ENCODE results near the gene NFE2L3. TPM values are rescaled to one million over a fixed set of nuclear protein-coding genes. Genes with fewer than 3 reads are reported as not detected.
A peak's percentile ranks its signal among the peaks of the same experiment; 100 is the strongest.

The NFE2L3 gene
- total and polyA plus RNA-seq, 4 donors: 4.0 to 12.5 (median 8.7) TPM

GRCh38 chr7:26202019-26202990 lies 50.3 kb downstream of the NFE2L3 start:
- peaks cover 4% of the 10 kb centered on the region for H3K4me1 ChIP-seq (ENCODE audit: control insufficient read depth, insufficient read depth, low read length)
- peak in 4 of 6 donors; percentile 35 to 75 (median 64) for DNase-seq (ENCODE audit: low read depth in 4 of 6, low spot score in 6 of 6)
- H3K4me3 ChIP-seq (ENCODE audit: low read depth, low read length): peak overlapping the region; percentile 100
- H3K36me3 ChIP-seq (ENCODE audit: control insufficient read depth, insufficient read depth, low read length): peaks cover 12% of the 10 kb centered on the region
- no peaks in the 10 kb centered on the region for H3K9me3 ChIP-seq (ENCODE audit: control insufficient read depth, insufficient read depth, low read length)
- WGBS (ENCODE audit: insufficient coverage): 0% methylated on average over 60 of the region's 68 CpGs
- H3K27me3 ChIP-seq (ENCODE audit: control insufficient read depth, insufficient read depth, low read length): no peaks in the 10 kb centered on the region
- H3K27ac ChIP-seq (ENCODE audit: low read depth, low read length): peak overlapping the region; percentile 100

GRCh38 chr7:26203016-26203415 lies 51.0 kb downstream of the NFE2L3 start:
- Histone ChIP-seq H3K4me1 (ENCODE audit: control insufficient read depth, insufficient read depth, low read length) (peaks cover 4% of the 10 kb centered on the region), H3K36me3 (ENCODE audit: control insufficient read depth, insufficient read depth, low read length) (peaks cover 19% of the 10 kb centered on the region), H3K27ac (ENCODE audit: low read depth, low read length) (no peak overlapping the region), H3K4me3 (ENCODE audit: low read depth, low read length) (peak overlapping the region; percentile 100), H3K27me3 (ENCODE audit: control insufficient read depth, insufficient read depth, low read length) (no peaks in the 10 kb centered on the region), H3K9me3 (ENCODE audit: control insufficient read depth, insufficient read depth, low read length) (no peaks in the 10 kb centered on the region)
- no CpG with 5 or more reads among the region's 2 CpGs for WGBS (ENCODE audit: insufficient coverage)
- no peak for DNase-seq (ENCODE audit: low read depth in 4 of 6, low spot score in 6 of 6)

GRCh38 chr7:26208040-26208439 lies 56.0 kb downstream of the NFE2L3 start:
- Histone ChIP-seq H3K36me3 (ENCODE audit: control insufficient read depth, insufficient read depth, low read length) (peaks cover 25% of the 10 kb centered on the region), H3K27ac (ENCODE audit: low read depth, low read length) (no peak overlapping the region), H3K4me1 (ENCODE audit: control insufficient read depth, insufficient read depth, low read length) (peaks cover 4% of the 10 kb centered on the region), H3K9me3 (ENCODE audit: control insufficient read depth, insufficient read depth, low read length) (no peaks in the 10 kb centered on the region), H3K4me3 (ENCODE audit: low read depth, low read length) (no peak overlapping the region), H3K27me3 (ENCODE audit: control insufficient read depth, insufficient read depth, low read length) (no peaks in the 10 kb centered on the region)
- DNase-seq (ENCODE audit: low read depth in 4 of 6, low spot score in 6 of 6): no peak
- WGBS (ENCODE audit: insufficient coverage): no CpG with 5 or more reads among the region's 5 CpGs

GRCh38 chr7:26212921-26213718 lies 61.1 kb downstream of the NFE2L3 start:
- DNase-seq (ENCODE audit: low read depth in 4 of 6, low spot score in 6 of 6): no peak
- WGBS (ENCODE audit: insufficient coverage): 100% methylated on average over 1 of the region's 2 CpGs
- H3K4me1 ChIP-seq (ENCODE audit: control insufficient read depth, insufficient read depth, low read length): no peaks in the 10 kb centered on the region

GRCh38 chr7:26213807-26214515 lies 62.0 kb downstream of the NFE2L3 start:
- peaks cover 6% of the 10 kb centered on the region for H3K36me3 ChIP-seq (ENCODE audit: control insufficient read depth, insufficient read depth, low read length)
- H3K27ac ChIP-seq (ENCODE audit: low read depth, low read length): no peak overlapping the region
- WGBS (ENCODE audit: insufficient coverage): 82% methylated on average over 2 of the region's 5 CpGs
- no peaks in the 10 kb centered on the region for H3K9me3 ChIP-seq (ENCODE audit: control insufficient read depth, insufficient read depth, low read length)
- no peaks in the 10 kb centered on the region for H3K4me1 ChIP-seq (ENCODE audit: control insufficient read depth, insufficient read depth, low read length)
- H3K4me3 ChIP-seq (ENCODE audit: low read depth, low read length): no peak overlapping the region
- no peaks in the 10 kb centered on the region for H3K27me3 ChIP-seq (ENCODE audit: control insufficient read depth, insufficient read depth, low read length)
- no peak for DNase-seq (ENCODE audit: low read depth in 4 of 6, low spot score in 6 of 6)

More at GRCh38 chr7:26212921-26213718, 61.1 kb downstream of the NFE2L3 start:
- Histone ChIP-seq H3K9me3 (ENCODE audit: control insufficient read depth, insufficient read depth, low read length) (no peaks in the 10 kb centered on the region), H3K27ac (ENCODE audit: low read depth, low read length) (no peak overlapping the region), H3K27me3 (ENCODE audit: control insufficient read depth, insufficient read depth, low read length) (no peaks in the 10 kb centered on the region), H3K4me3 (ENCODE audit: low read depth, low read length) (no peak overlapping the region), H3K36me3 (ENCODE audit: control insufficient read depth, insufficient read depth, low read length) (peaks cover 9% of the 10 kb centered on the region)

GRCh38 chr7:26216049-26216448 lies 64.1 kb downstream of the NFE2L3 start:
- Histone ChIP-seq H3K27ac (ENCODE audit: low read depth, low read length) (no peak overlapping the region), H3K4me3 (ENCODE audit: low read depth, low read length) (no peak overlapping the region), H3K36me3 (ENCODE audit: control insufficient read depth, insufficient read depth, low read length) (no peaks in the 10 kb centered on the region), H3K4me1 (ENCODE audit: control insufficient read depth, insufficient read depth, low read length) (no peaks in the 10 kb centered on the region), H3K27me3 (ENCODE audit: control insufficient read depth, insufficient read depth, low read length) (no peaks in the 10 kb centered on the region), H3K9me3 (ENCODE audit: control insufficient read depth, insufficient read depth, low read length) (no peaks in the 10 kb centered on the region)
- WGBS (ENCODE audit: insufficient coverage): no CpG with 5 or more reads among the region's 2 CpGs
- DNase-seq (ENCODE audit: low read depth in 4 of 6, low spot score in 6 of 6): no peak

GRCh38 chr7:26224359-26224758 lies 72.4 kb downstream of the NFE2L3 start:
- 94% methylated on average over 4 of the region's 5 CpGs for WGBS (ENCODE audit: insufficient coverage)
- Histone ChIP-seq H3K27me3 (ENCODE audit: control insufficient read depth, insufficient read depth, low read length) (no peaks in the 10 kb centered on the region), H3K4me3 (ENCODE audit: low read depth, low read length) (no peak overlapping the region), H3K36me3 (ENCODE audit: control insufficient read depth, insufficient read depth, low read length) (no peaks in the 10 kb centered on the region), H3K27ac (ENCODE audit: low read depth, low read length) (no peak overlapping the region), H3K9me3 (ENCODE audit: control insufficient read depth, insufficient read depth, low read length) (no peaks in the 10 kb centered on the region), H3K4me1 (ENCODE audit: control insufficient read depth, insufficient read depth, low read length) (no peaks in the 10 kb centered on the region)
- DNase-seq (ENCODE audit: low read depth in 4 of 6, low spot score in 6 of 6): no peak

GRCh38 chr7:26227987-26228386 lies 76.0 kb downstream of the NFE2L3 start:
- WGBS (ENCODE audit: insufficient coverage): no CpG with 5 or more reads among the region's 2 CpGs
- DNase-seq (ENCODE audit: low read depth in 4 of 6, low spot score in 6 of 6): no peak

GRCh38 chr7:26233902-26234511 lies 82.0 kb downstream of the NFE2L3 start:
- no peaks in the 10 kb centered on the region for H3K36me3 ChIP-seq (ENCODE audit: control insufficient read depth, insufficient read depth, low read length)
- no peaks in the 10 kb centered on the region for H3K9me3 ChIP-seq (ENCODE audit: control insufficient read depth, insufficient read depth, low read length)
- 84% methylated on average over 5 of the region's 5 CpGs for WGBS (ENCODE audit: insufficient coverage)
- no peak for DNase-seq (ENCODE audit: low read depth in 4 of 6, low spot score in 6 of 6)
- no peak overlapping the region for H3K4me3 ChIP-seq (ENCODE audit: low read depth, low read length)
- no peaks in the 10 kb centered on the region for H3K27me3 ChIP-seq (ENCODE audit: control insufficient read depth, insufficient read depth, low read length)
- no peak overlapping the region for H3K27ac ChIP-seq (ENCODE audit: low read depth, low read length)
- no peaks in the 10 kb centered on the region for H3K4me1 ChIP-seq (ENCODE audit: control insufficient read depth, insufficient read depth, low read length)

More at GRCh38 chr7:26227987-26228386, 76.0 kb downstream of the NFE2L3 start:
- no peaks in the 10 kb centered on the region for H3K27me3 ChIP-seq (ENCODE audit: control insufficient read depth, insufficient read depth, low read length)
- H3K36me3 ChIP-seq (ENCODE audit: control insufficient read depth, insufficient read depth, low read length): no peaks in the 10 kb centered on the region
- no peaks in the 10 kb centered on the region for H3K9me3 ChIP-seq (ENCODE audit: control insufficient read depth, insufficient read depth, low read length)
- no peak overlapping the region for H3K27ac ChIP-seq (ENCODE audit: low read depth, low read length)
- H3K4me1 ChIP-seq (ENCODE audit: control insufficient read depth, insufficient read depth, low read length): no peaks in the 10 kb centered on the region
- no peak overlapping the region for H3K4me3 ChIP-seq (ENCODE audit: low read depth, low read length)
